ENCODE data around the gene IFNA21.

DNA sequence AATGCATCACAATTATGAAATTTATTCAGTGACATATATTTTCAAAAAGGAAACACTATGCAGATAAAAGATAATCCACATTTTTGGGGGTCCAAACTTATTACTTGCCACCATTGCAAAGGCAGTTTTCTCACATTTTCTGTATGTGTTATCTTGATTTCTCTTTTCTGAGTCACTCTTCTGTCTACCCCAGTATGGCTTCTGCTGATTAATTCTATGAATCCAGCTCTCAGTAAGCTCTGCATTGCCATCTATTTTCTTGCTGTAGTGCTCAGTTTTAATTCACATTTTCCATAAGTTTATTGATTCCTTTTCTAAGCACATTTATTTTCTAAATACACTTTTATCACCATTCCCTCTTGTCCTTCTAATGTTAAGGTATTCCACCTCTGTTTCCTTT, 38.7 kb upstream of the IFNA21 start:
- TF ChIP-seq, protein P1, sequence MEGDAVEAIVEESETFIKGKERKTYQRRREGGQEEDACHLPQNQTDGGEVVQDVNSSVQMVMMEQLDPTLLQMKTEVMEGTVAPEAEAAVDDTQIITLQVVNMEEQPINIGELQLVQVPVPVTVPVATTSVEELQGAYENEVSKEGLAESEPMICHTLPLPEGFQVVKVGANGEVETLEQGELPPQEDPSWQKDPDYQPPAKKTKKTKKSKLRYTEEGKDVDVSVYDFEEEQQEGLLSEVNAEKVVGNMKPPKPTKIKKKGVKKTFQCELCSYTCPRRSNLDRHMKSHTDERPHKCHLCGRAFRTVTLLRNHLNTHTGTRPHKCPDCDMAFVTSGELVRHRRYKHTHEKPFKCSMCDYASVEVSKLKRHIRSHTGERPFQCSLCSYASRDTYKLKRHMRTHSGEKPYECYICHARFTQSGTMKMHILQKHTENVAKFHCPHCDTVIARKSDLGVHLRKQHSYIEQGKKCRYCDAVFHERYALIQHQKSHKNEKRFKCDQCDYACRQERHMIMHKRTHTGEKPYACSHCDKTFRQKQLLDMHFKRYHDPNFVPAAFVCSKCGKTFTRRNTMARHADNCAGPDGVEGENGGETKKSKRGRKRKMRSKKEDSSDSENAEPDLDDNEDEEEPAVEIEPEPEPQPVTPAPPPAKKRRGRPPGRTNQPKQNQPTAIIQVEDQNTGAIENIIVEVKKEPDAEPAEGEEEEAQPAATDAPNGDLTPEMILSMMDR (IDR thresholded peaks at IDR 0.05; ENCODE audit: low read length) = no peak
- TF ChIP-seq EZH2 (optimal IDR thresholded peaks at IDR 0.05; ENCODE audit: low read depth, low read length) (no peak), EZH2phosphoT487 (IDR thresholded peaks at IDR 0.05; ENCODE audit: low read length) (no peak)

Measured in MM.1S (cell line).